Colonic mucosa (tissue), 4 donors: Measurements from ENCODE around the gene DCBLD2. TPM values are rescaled to one million over a fixed set of nuclear protein-coding genes. Genes with fewer than 3 reads are reported as not detected.

Experiments
- DNase-seq: peaks from one replicate; pipeline ENCODE4 v3.0.0-alpha.2; 2020
- H3K27ac ChIP-seq: fragments of 200-600 bp; one replicate; pipeline ENCODE4 v1.8.0; 2021
- H3K27me3 ChIP-seq: fragments of 200-600 bp; one replicate; pipeline ENCODE4 v1.8.0; 2021
- H3K36me3 ChIP-seq: fragments of 200-600 bp; one replicate; pipeline ENCODE4 v1.8.0; 2021
- H3K4me1 ChIP-seq: fragments of 200-600 bp; one replicate; pipeline ENCODE4 v1.8.0; 2021; ENCODE audit warnings: mild to moderate bottlenecking
- H3K4me3 ChIP-seq: fragments of 200-600 bp; one replicate; pipeline ENCODE4 v1.8.0; 2021
- H3K9ac ChIP-seq, 2 donors: one replicate each; pipeline ENCODE4 v1.7.0; 2013; ENCODE audit warnings: control low read depth in 2 of 2, low read depth in 2 of 2, low read length in 2 of 2
- H3K9me3 ChIP-seq: fragments of 200-600 bp; one replicate; pipeline ENCODE4 v1.8.0; 2021
- CTCF ChIP-seq: fragments of 200-600 bp; IDR thresholded peaks from one replicate; pipeline ENCODE4 v1.8.0; 2022; ENCODE audit warnings: antibody characterized with exemption, mild to moderate bottlenecking
- intact Hi-C: fragments of 100-400 bp; cut with DNase I; formaldehyde crosslinking; loops from one replicate; pipeline ENCODE4 v1.14.1; 2022
- total RNA-seq, 2 donors: library from RNA; stranded (reverse); fragmentation: NEBNext Ultra II Directional in 1 of 2; extraction: Animal tissue kit (Norgen Biotek cat#: 25700) in 1 of 2; gene quantifications; one replicate each; pipeline ENCODE4 v1.2.1, GENCODE V29; 2021
- donor health status: healthy.
- donor health status: DM: no; HTN: no; CAD: no.
- donor health status: DM: no; HTN: no; CAD: no.

The DCBLD2 gene
- total RNA-seq, 2 donors from 2014 or later, result 12.8 to 13.0 TPM

- no peak for DNase-seq
- H3K4me1 ChIP-seq, result no peaks in the 10 kb centered on the region
- TF ChIP-seq CTCF, result no peak
- H3K36me3 ChIP-seq, result no peaks in the 10 kb centered on the region
- H3K9me3 ChIP-seq, result no peaks in the 10 kb centered on the region
- peak overlapping the region; percentile 77 to 85 for H3K9ac ChIP-seq
- intact Hi-C loops, result loop anchor here (10.0 kb wide), 1 partner anchor 306 kb away; the partner anchor contains the start of gene CPOX
- H3K27me3 ChIP-seq, result no peaks in the 10 kb centered on the region
- no peak overlapping the region for H3K27ac ChIP-seq
- peak overlapping the region; percentile 89 for H3K4me3 ChIP-seq
These were observed 1.0 kb downstream of the DCBLD2 start for GRCh38 chr3:98900265-98901118.

GRCh38 chr3:98897701-98898100, 3.8 kb downstream of the DCBLD2 start:
- Histone ChIP-seq H3K9ac (no peak overlapping the region), H3K4me3 (no peak overlapping the region), H3K9me3 (no peaks in the 10 kb centered on the region), H3K36me3 (no peaks in the 10 kb centered on the region), H3K27me3 (no peaks in the 10 kb centered on the region), H3K4me1 (no peaks in the 10 kb centered on the region), H3K27ac (no peak overlapping the region)
- no peak for TF ChIP-seq CTCF
- intact Hi-C loops, result no loop called here
- DNase-seq, result no peak

GRCh38 chr3:98894791-98895576, 6.5 kb downstream of the DCBLD2 start:
- no peak overlapping the region for H3K9ac ChIP-seq
- H3K27ac ChIP-seq, result no peak overlapping the region
- H3K9me3 ChIP-seq, result no peaks in the 10 kb centered on the region
- H3K36me3 ChIP-seq, result no peaks in the 10 kb centered on the region
- no peaks in the 10 kb centered on the region for H3K4me1 ChIP-seq
- H3K27me3 ChIP-seq, result no peaks in the 10 kb centered on the region
- intact Hi-C loops, result no loop called here
- no peak for TF ChIP-seq CTCF
- DNase-seq, result no peak
- no peak overlapping the region for H3K4me3 ChIP-seq

GRCh38 chr3:98893740-98894139, 7.8 kb downstream of the DCBLD2 start:
- Histone ChIP-seq H3K27ac (no peak overlapping the region), H3K4me1 (no peaks in the 10 kb centered on the region), H3K4me3 (no peak overlapping the region), H3K36me3 (no peaks in the 10 kb centered on the region), H3K9ac (no peak overlapping the region), H3K27me3 (no peaks in the 10 kb centered on the region), H3K9me3 (no peaks in the 10 kb centered on the region)
- TF ChIP-seq CTCF, result no peak
- intact Hi-C loops, result no loop called here
- no peak for DNase-seq

GRCh38 chr3:98892263-98892662, 9.2 kb downstream of the DCBLD2 start:
- intact Hi-C loops, result no loop called here
- no peak overlapping the region for H3K4me3 ChIP-seq
- H3K36me3 ChIP-seq, result no peaks in the 10 kb centered on the region
- H3K9ac ChIP-seq, result no peak overlapping the region
- DNase-seq, result no peak
- H3K9me3 ChIP-seq, result no peaks in the 10 kb centered on the region
- no peaks in the 10 kb centered on the region for H3K4me1 ChIP-seq
- no peak for TF ChIP-seq CTCF
- H3K27me3 ChIP-seq, result no peaks in the 10 kb centered on the region
- H3K27ac ChIP-seq, result no peak overlapping the region
